Mesothelial cell of epicardium (in vitro differentiated cells): ENCODE measurements around the gene C5orf15. TPM values are rescaled to one million over a fixed set of nuclear protein-coding genes. Genes with fewer than 3 reads are reported as not detected.

ENCODE experiments used
- DNase-seq, 2 experiments: peaks; one replicate each; pipeline ENCODE4 v3.0.0; 2021; ENCODE audit warnings: low spot score in 2 of 2; ENCODE audit not compliant: unreplicated experiment in 2 of 2
- H3K27ac Mint-ChIP-seq: 2 replicates; pipeline ENCODE4 v1.8.0; 2021; ENCODE audit warnings: mixed read lengths
- H3K27me3 Mint-ChIP-seq: 2 replicates; pipeline ENCODE4 v1.8.0; 2021; ENCODE audit warnings: low read depth, mixed read lengths
- H3K36me3 Mint-ChIP-seq: 2 replicates; pipeline ENCODE4 v1.8.0; 2021; ENCODE audit warnings: mixed read lengths
- H3K4me1 Mint-ChIP-seq: 2 replicates; pipeline ENCODE4 v1.8.0; 2021; ENCODE audit warnings: mixed read lengths
- H3K4me3 Mint-ChIP-seq: 2 replicates; pipeline ENCODE4 v1.8.0; 2021; ENCODE audit warnings: mild to moderate bottlenecking, moderate library complexity, mixed read lengths
- H3K9me3 Mint-ChIP-seq: 2 replicates; pipeline ENCODE4 v1.8.0; 2021; ENCODE audit warnings: mixed read lengths
- total RNA-seq: library from RNA; stranded (reverse); gene quantifications from 3 replicates; pipeline ENCODE4 v1.2.1, GENCODE V29; 2021
- TF ChIP-seq, protein P1 (sequence below): fragments of 200-600 bp; sonication (generic); IDR thresholded peaks from one replicate; pipeline ENCODE4 v1.5.0; 2021; ENCODE audit warnings: antibody characterized with exemption; ENCODE audit not compliant: unreplicated experiment

C5orf15 gene
- total RNA-seq, 1 donor from 2014 or later, result 44.2 TPM

DNA sequence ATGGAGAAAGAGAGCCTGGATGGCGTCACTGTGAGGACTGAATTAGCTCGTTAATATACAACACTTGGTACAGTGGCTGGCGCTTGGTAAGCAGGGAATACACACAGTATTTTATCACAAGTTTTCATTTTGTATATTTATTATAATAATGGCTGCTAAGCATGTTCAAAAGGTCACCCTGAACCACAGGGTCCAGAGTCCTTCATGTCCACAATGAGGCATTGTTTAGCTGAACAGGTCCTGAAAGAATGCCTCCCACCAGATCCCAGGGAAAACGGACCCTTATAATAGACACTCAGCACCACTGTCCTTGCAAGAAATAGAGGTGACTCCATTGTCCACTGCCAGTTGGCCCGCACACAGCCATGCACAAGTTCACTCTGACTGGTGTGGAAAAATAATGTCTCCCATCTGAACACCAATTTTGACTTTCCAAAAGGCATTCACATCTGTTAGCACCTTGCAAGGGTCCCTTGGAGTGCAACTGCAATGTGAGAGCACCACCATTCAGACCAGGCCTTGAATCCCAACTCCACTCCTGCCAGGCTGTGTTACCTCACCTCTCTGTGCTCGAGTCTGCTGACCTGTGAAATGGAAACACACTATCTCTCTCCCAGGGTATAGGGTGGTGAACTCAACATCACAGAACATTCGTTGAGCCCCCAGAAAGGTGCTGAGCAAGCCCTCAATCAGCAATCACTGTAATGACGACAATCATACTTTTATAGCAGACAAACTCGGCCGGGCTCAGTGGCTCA lies 32.5 kb upstream of the C5orf15 start:
- peaks cover 24% of the 10 kb centered on the region for H3K4me1 Mint-ChIP-seq

DNA sequence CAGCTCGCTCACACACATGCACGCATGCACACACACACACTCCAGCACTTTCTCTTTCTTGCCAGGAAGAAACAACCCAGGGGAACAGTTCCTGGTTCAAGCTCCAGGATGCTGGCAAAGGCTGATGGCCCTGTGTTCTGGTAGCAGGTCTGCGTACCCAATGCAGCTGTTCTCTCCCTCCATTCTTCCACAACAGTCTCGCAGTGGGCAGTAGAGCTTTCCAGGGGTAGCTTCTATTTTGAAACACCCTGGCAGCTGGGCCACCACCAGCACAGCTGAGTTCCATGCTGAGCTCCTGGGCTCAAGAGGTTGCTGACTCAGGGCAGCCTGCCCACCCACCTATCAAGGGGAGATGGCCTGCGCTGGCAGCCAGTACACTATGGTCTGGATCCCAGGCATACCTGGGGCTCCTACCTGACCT lies 31.7 kb upstream of the C5orf15 start:
- no peak for DNase-seq
- no peaks in the 10 kb centered on the region for H3K36me3 Mint-ChIP-seq
- peaks cover 26% of the 10 kb centered on the region for H3K4me1 Mint-ChIP-seq
- H3K27me3 Mint-ChIP-seq, result no peaks in the 10 kb centered on the region
- TF ChIP-seq, protein P1, sequence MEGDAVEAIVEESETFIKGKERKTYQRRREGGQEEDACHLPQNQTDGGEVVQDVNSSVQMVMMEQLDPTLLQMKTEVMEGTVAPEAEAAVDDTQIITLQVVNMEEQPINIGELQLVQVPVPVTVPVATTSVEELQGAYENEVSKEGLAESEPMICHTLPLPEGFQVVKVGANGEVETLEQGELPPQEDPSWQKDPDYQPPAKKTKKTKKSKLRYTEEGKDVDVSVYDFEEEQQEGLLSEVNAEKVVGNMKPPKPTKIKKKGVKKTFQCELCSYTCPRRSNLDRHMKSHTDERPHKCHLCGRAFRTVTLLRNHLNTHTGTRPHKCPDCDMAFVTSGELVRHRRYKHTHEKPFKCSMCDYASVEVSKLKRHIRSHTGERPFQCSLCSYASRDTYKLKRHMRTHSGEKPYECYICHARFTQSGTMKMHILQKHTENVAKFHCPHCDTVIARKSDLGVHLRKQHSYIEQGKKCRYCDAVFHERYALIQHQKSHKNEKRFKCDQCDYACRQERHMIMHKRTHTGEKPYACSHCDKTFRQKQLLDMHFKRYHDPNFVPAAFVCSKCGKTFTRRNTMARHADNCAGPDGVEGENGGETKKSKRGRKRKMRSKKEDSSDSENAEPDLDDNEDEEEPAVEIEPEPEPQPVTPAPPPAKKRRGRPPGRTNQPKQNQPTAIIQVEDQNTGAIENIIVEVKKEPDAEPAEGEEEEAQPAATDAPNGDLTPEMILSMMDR, result no peak
- no peak overlapping the region for H3K4me3 Mint-ChIP-seq
- H3K9me3 Mint-ChIP-seq, result no peaks in the 10 kb centered on the region
- no peak overlapping the region for H3K27ac Mint-ChIP-seq

More for the DNA sequence above, 32.5 kb upstream of the C5orf15 start:
- no peak overlapping the region for H3K27ac Mint-ChIP-seq
- H3K36me3 Mint-ChIP-seq, result no peaks in the 10 kb centered on the region
- no peaks in the 10 kb centered on the region for H3K9me3 Mint-ChIP-seq
- DNase-seq, result no peak
- H3K27me3 Mint-ChIP-seq, result no peaks in the 10 kb centered on the region
- TF ChIP-seq, protein P1, result no peak
- H3K4me3 Mint-ChIP-seq, result no peak overlapping the region

DNA sequence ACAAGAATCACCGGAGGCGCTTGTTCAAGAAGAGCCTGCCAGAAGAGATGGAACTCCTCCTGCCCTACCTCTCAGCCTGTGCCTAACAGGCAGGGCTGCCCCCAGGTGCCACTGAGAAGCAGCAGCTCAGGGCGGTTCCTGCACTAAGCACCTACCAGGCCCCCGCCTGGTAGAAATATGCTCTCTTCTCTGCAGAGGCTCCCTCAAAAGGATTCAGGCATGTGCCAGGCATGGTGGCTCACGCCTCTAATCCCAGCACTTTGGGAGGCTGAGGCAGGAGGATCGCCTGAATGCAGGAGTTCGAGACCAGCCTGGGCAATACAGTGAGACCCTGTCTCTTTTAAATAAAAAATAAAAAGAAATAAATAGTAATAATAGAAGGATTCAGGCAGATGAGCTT lies 30.4 kb upstream of the C5orf15 start:
- no peaks in the 10 kb centered on the region for H3K9me3 Mint-ChIP-seq
- no peak for DNase-seq
- TF ChIP-seq, protein P1, result no peak
- H3K4me3 Mint-ChIP-seq, result no peak overlapping the region
- no peaks in the 10 kb centered on the region for H3K27me3 Mint-ChIP-seq
- peaks cover 35% of the 10 kb centered on the region for H3K4me1 Mint-ChIP-seq
- no peaks in the 10 kb centered on the region for H3K36me3 Mint-ChIP-seq
- H3K27ac Mint-ChIP-seq, result no peak overlapping the region

DNA sequence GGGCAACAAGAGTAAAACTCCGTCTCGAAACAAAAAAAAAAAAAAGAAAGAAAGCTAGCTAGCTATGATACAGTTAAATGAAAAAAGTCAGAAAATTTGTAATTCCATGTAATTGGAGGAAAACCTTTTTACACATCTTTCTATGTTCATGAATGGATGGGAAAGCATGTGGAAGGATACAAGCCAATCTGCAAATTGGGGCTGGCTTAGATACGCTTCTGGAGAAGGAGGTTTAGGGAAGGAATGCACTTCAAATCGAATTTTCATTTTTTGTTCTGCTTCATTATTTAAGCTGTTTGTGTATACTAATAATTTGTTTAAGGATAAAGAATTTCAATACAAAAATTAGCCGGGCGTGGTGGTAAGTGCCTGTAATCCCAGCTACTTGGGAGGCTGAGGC lies 29.6 kb upstream of the C5orf15 start:
- H3K27me3 Mint-ChIP-seq, result no peaks in the 10 kb centered on the region
- TF ChIP-seq, protein P1, result no peak
- no peaks in the 10 kb centered on the region for H3K36me3 Mint-ChIP-seq
- DNase-seq, result no peak
- H3K4me3 Mint-ChIP-seq, result no peak overlapping the region
- H3K9me3 Mint-ChIP-seq, result no peaks in the 10 kb centered on the region
- H3K27ac Mint-ChIP-seq, result no peak overlapping the region
- H3K4me1 Mint-ChIP-seq, result peaks cover 33% of the 10 kb centered on the region

DNA sequence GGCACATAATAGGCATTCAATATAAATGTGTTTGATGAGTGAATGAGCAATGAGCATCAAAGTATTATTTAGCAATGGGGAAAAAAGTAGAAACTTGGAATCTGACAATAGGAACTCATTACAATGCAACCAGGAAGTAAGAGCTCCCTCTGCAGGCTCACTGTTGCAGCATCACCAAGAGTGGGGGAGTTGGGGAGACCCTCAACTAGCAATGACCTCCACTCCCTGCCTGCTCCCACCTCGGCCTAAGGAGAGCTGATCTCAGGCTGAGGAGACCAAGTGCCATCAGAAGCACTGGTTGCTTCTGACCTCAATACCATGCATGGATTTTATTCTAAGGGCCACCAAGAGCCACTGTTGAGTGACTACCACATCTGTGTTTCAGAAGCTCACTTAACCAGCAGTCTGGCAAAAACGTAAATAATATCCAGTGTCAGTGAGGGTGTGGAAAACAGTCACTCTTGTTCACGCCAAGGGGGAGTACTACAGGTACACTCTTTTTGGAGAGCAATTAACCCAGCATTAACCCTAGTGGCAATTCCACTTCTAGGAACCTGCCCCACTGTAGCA lies 28.3 kb upstream of the C5orf15 start:
- DNase-seq, result no peak
- TF ChIP-seq, protein P1, result no peak
- Mint-ChIP-seq H3K9me3 (no peaks in the 10 kb centered on the region), H3K27me3 (no peaks in the 10 kb centered on the region), H3K36me3 (no peaks in the 10 kb centered on the region), H3K4me1 (peaks cover 28% of the 10 kb centered on the region), H3K27ac (no peak overlapping the region), H3K4me3 (no peak overlapping the region)
